GM19239 (cell line): ENCODE data around the gene MYRFL.

Experiments used
- DNase-seq: peaks from one replicate; pipeline ENCODE4 v3.0.0; 2011; ENCODE audit warnings: low spot score; ENCODE audit not compliant: insufficient read length
- FAIRE-seq: peaks from 2 replicates; lab custom pipeline; 2011; peaks lifted over from hg19 to GRCh38; lab: Jason Lieb, UNC

Gene MYRFL

GRCh38 chr12:69886715-69887114 is 61.7 kb downstream of the MYRFL start:
- DNase-seq (no peak), FAIRE-seq (no peak)

- FAIRE-seq (no peak), DNase-seq (no peak)
Measured at GRCh38 chr12:69888901-69889300, 63.9 kb downstream of the MYRFL start.

GRCh38 chr12:69894800-69895383 is 69.9 kb downstream of the MYRFL start:
- no peak for DNase-seq
- no peak for FAIRE-seq

- FAIRE-seq (no peak), DNase-seq (no peak)
Measured at GRCh38 chr12:69896653-69897381, 71.8 kb downstream of the MYRFL start.

GRCh38 chr12:69897744-69898143 is 72.7 kb downstream of the MYRFL start:
- FAIRE-seq, result no peak
- DNase-seq, result no peak

- DNase-seq (no peak), FAIRE-seq (no peak)
Measured at GRCh38 chr12:69898236-69898635, 73.2 kb downstream of the MYRFL start.

GRCh38 chr12:69900720-69901131 is 75.7 kb downstream of the MYRFL start:
- DNase-seq, result peak; percentile 14
- peak; percentile 79 for FAIRE-seq

GRCh38 chr12:69901221-69901905 is 76.3 kb downstream of the MYRFL start:
- FAIRE-seq, result no peak
- no peak for DNase-seq

GRCh38 chr12:69903548-69903947 is 78.5 kb downstream of the MYRFL start:
- FAIRE-seq (no peak), DNase-seq (no peak)

GRCh38 chr12:69904777-69905176 is 79.8 kb downstream of the MYRFL start:
- DNase-seq (no peak), FAIRE-seq (no peak)

- no peak for FAIRE-seq
- no peak for DNase-seq
Measured at GRCh38 chr12:69905801-69906200, 80.8 kb downstream of the MYRFL start.

- DNase-seq (no peak), FAIRE-seq (no peak)
Measured at GRCh38 chr12:69906411-69907216, 81.6 kb downstream of the MYRFL start.

- FAIRE-seq (no peak), DNase-seq (no peak)
Measured at GRCh38 chr12:69908203-69908602, 83.2 kb downstream of the MYRFL start.

- no peak for FAIRE-seq
- DNase-seq, result no peak
Measured at GRCh38 chr12:69910694-69911093, 85.7 kb downstream of the MYRFL start.

- FAIRE-seq, result peak; percentile 21
- DNase-seq, result no peak
Measured at GRCh38 chr12:69913526-69913925, 88.5 kb downstream of the MYRFL start.

- no peak for DNase-seq
- no peak for FAIRE-seq
Measured at GRCh38 chr12:69915964-69916363, 90.9 kb downstream of the MYRFL start.

- FAIRE-seq (no peak), DNase-seq (no peak)
Measured at GRCh38 chr12:69916544-69917235, 91.7 kb downstream of the MYRFL start.

GRCh38 chr12:69918287-69918686 is 93.3 kb downstream of the MYRFL start:
- FAIRE-seq (no peak), DNase-seq (no peak)

- FAIRE-seq (no peak), DNase-seq (no peak)
Measured at GRCh38 chr12:69919495-69919894, 94.5 kb downstream of the MYRFL start.

- FAIRE-seq (no peak), DNase-seq (no peak)
Measured at GRCh38 chr12:69921831-69922230, 96.8 kb downstream of the MYRFL start.
